ENCODE results near the gene APBB1. TPM values are rescaled to one million over a fixed set of nuclear protein-coding genes. Genes with fewer than 3 reads are reported as not detected.

APBB1 gene
- total RNA-seq, 1 experiment from 2014 or later: 34.8 TPM

DNA sequence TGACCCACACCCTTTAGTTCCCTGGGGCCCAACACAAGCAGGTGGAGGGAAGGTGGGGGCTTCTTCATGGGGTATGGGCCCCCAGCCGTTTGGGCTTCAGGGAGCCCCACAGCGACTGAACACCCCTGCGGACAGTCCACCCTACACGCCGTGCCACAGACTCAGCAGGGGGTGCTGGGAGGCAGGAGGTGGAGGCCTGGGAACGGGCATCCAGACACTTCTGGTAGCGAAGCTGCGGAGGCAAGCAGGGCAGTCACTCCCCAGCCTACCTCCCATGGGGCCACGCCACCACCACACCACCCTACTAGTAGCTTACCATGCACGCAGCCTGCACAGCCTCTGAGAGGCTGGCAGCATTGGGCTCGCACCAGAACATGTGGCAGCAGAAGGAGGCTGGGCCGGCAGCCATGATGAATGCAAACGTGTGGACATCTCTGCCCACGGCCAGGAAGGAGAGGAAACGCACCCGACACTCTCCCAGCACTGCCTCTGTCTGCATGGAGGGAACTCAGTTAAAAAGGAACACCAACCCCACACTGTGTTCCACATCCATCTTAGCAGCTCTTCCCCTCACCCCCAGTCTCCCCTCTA lies 23.3 kb downstream of the APBB1 start:
- Histone ChIP-seq H4K8ac (replicated peaks; ENCODE audit: insufficient read length, low read depth, low read length) (no peak overlapping the region), H3T11ph (ENCODE audit: low read length) (no peak overlapping the region), H2BK120ac (ENCODE audit: low read depth, low read length, poor library complexity, severe bottlenecking) (no peak overlapping the region), H3K18ac (ENCODE audit: insufficient read length, low read depth, low read length) (no peak overlapping the region), H3K9ac (ENCODE audit: extremely low read depth, insufficient read length, low read length) (no peak overlapping the region), H4K5ac (ENCODE audit: insufficient read length, low read depth, low read length) (no peak overlapping the region), H3K14ac (ENCODE audit: insufficient read depth, low read length) (no peak overlapping the region), H2BK15ac (ENCODE audit: low read depth, low read length) (no peak overlapping the region), H3K9me3 (ENCODE audit: control insufficient read depth, low read depth, low read length) (no peaks in the 10 kb centered on the region), H2AFZ (ENCODE audit: low read length) (no peak overlapping the region), H3K56ac (ENCODE audit: insufficient read length, low read depth, low read length) (no peak overlapping the region), H2BK5ac (ENCODE audit: insufficient read length, low read length) (no peak overlapping the region), H3K27me3 (ENCODE audit: insufficient read depth, low read length) (0 out of 2 replicates have a peak, but pooled peaks cover 2% of the 10 kb centered on the region), H3K23me2 (ENCODE audit: insufficient read length, low read depth, low read length, poor library complexity, severe bottlenecking) (peaks cover 3% of the 10 kb centered on the region), H2BK12ac (ENCODE audit: insufficient read length, low read depth, low read length) (no peak overlapping the region), H3K79me1 (ENCODE audit: insufficient read depth, low read depth, low read length, poor library complexity, severe bottlenecking) (no peaks in the 10 kb centered on the region), H2BK20ac (ENCODE audit: low read depth, low read length, poor library complexity, severe bottlenecking) (no peak overlapping the region), H4K20me1 (ENCODE audit: control insufficient read depth, insufficient read depth, insufficient read length) (no peaks in the 10 kb centered on the region), H3K4me1 (ENCODE audit: insufficient read depth, low read length) (no peaks in the 10 kb centered on the region), H3K23ac (ENCODE audit: insufficient read length, low read depth, low read length) (no peak overlapping the region), H3K4me2 (ENCODE audit: insufficient read depth, insufficient read length, low read length) (no peak overlapping the region), H3K4ac (ENCODE audit: low read depth, low read length) (no peak overlapping the region), H2AK5ac (ENCODE audit: insufficient read length, low read length) (no peak overlapping the region), H3K79me2 (ENCODE audit: insufficient read depth, low read length) (no peaks in the 10 kb centered on the region), H4K91ac (ENCODE audit: insufficient read length, low read depth, low read length) (no peak overlapping the region), H3K27ac (ENCODE audit: insufficient read length, low read depth, low read length) (no peak overlapping the region)
- WGBS (ENCODE audit: extremely low coverage, insufficient read length, low lambda C conversion rate): no CpG with 5 or more reads among the region's 16 CpGs
- peaks cover under 1 to 3% (median 1%) of the 10 kb centered on the region in 3 experiments; a peak in 2 of 7 replicates for H3K36me3 Mint-ChIP-seq (ENCODE audit: insufficient read depth in 1 of 3, low read depth in 3 of 3)
- H3K27ac Mint-ChIP-seq: no peak overlapping the region; a peak in 2 of 7 replicates
- peaks cover 8% of the 10 kb centered on the region for H3K27me3 Mint-ChIP-seq (ENCODE audit: low read depth)
- peaks cover 4 to 8% of the 10 kb centered on the region in 2 experiments; a peak in 2 of 4 replicates for H3K4me1 Mint-ChIP-seq
- DNase-seq: no peak
- H3K9me3 Mint-ChIP-seq: no peaks in the 10 kb centered on the region; a peak in 1 of 5 replicates
- H3K4me3 Mint-ChIP-seq: no peak overlapping the region
- TF ChIP-seq CTCF (conservative IDR thresholded peaks at IDR 0.05): no peak

All from H9 (cell line).